CD14-positive monocyte (primary cell): ENCODE results near the gene RNASEL. TPM values are rescaled to one million over a fixed set of nuclear protein-coding genes. Genes with fewer than 3 reads are reported as not detected.

ENCODE experiments used
- DNase-seq, 3 donors: peaks; one replicate each; pipeline ENCODE4 v3.0.0-alpha.2; 2011 to 2022
- H2AFZ ChIP-seq: 2 replicates; pipeline ENCODE4 v1.6.0; 2012; ENCODE audit warnings: mild to moderate bottlenecking, low read depth, low read length, inconsistent platforms; ENCODE audit not compliant: insufficient read depth, poor library complexity, severe bottlenecking
- H3K27ac ChIP-seq, 2 donors: 1 replicate in 1 of 2; 2 replicates in 1 of 2; pipeline ENCODE4 v1.5.1; 2012 to 2013; ENCODE audit warnings: low read length in 2 of 2, control low read depth in 1 of 2, inconsistent platforms in 1 of 2, low read depth in 1 of 2, mild to moderate bottlenecking in 1 of 2
- H3K27me3 ChIP-seq, 2 donors: one replicate each; pipeline versions ENCODE4 v1.6.0 to v1.6.1; 2011 to 2013; ENCODE audit warnings: low read length in 2 of 2; ENCODE audit not compliant: control insufficient read depth in 2 of 2, insufficient read depth in 2 of 2
- H3K36me3 ChIP-seq, 2 donors: replicated peaks in 1 of 2; 1 replicate in 1 of 2; 2 replicates in 1 of 2; pipeline versions ENCODE4 v1.5.1 to v1.6.1; 2012 to 2013; ENCODE audit warnings: low read length in 2 of 2, control low read depth in 1 of 2, inconsistent platforms in 1 of 2, mild to moderate bottlenecking in 1 of 2; ENCODE audit not compliant: insufficient read depth in 2 of 2, control insufficient read depth in 1 of 2
- H3K4me1 ChIP-seq, 2 donors: 1 replicate in 1 of 2; 2 replicates in 1 of 2; pipeline versions ENCODE4 v1.5.1 to v1.6.1; 2012 to 2013; ENCODE audit warnings: low read length in 2 of 2, control low read depth in 1 of 2, inconsistent platforms in 1 of 2, mild to moderate bottlenecking in 1 of 2, moderate library complexity in 1 of 2; ENCODE audit not compliant: insufficient read depth in 2 of 2, control insufficient read depth in 1 of 2
- H3K4me2 ChIP-seq: replicated peaks from 2 replicates; pipeline ENCODE3; 2012; ENCODE audit warnings: low read length, moderate library complexity, mild to moderate bottlenecking; ENCODE audit not compliant: poor library complexity, severe bottlenecking; ENCODE audit errors: extremely low read depth
- H3K4me3 ChIP-seq, 3 experiments: fragments of 200-600 bp in 1 of 3; sonication (generic) in 1 of 3; replicated peaks in 1 of 3; 1 replicate in 2 of 3; 2 replicates in 1 of 3; pipeline ENCODE4 v1.5.1; 2011 to 2013; ENCODE audit warnings: low read length in 3 of 3, mild to moderate bottlenecking in 3 of 3, control low read depth in 2 of 3, low read depth in 2 of 3, inconsistent platforms in 1 of 3, moderate library complexity in 1 of 3
- H3K79me2 ChIP-seq: 2 replicates; pipeline ENCODE4 v1.6.0; 2012; ENCODE audit warnings: mild to moderate bottlenecking, control low read depth, inconsistent platforms, low read length, moderate library complexity; ENCODE audit not compliant: insufficient read depth
- H3K9ac ChIP-seq: 2 replicates; pipeline ENCODE4 v1.6.0; 2017; ENCODE audit warnings: low read length, mild to moderate bottlenecking; ENCODE audit not compliant: insufficient read depth, poor library complexity, severe bottlenecking
- H3K9me3 ChIP-seq, 2 donors: replicated peaks in 1 of 2; 1 replicate in 1 of 2; 2 replicates in 1 of 2; pipeline versions ENCODE4 v1.5.1 to v1.6.1; 2012 to 2013; ENCODE audit warnings: low read length in 2 of 2, control low read depth in 1 of 2; ENCODE audit not compliant: control insufficient read depth in 1 of 2, insufficient read depth in 1 of 2
- H4K20me1 ChIP-seq: 2 replicates; pipeline ENCODE4 v1.6.0; 2012; ENCODE audit warnings: mild to moderate bottlenecking, low read length, control low read depth, moderate library complexity; ENCODE audit not compliant: insufficient read depth
- H3K27ac Mint-ChIP-seq, 7 donors: one replicate each; pipeline ENCODE4 v1.8.0; 2020; ENCODE audit warnings: mild to moderate bottlenecking in 7 of 7, mixed read lengths in 7 of 7, moderate library complexity in 6 of 7, inconsistent platforms in 2 of 7
- H3K27me3 Mint-ChIP-seq, 3 donors: one replicate each; pipeline ENCODE4 v1.8.0; 2021 to 2022; ENCODE audit warnings: low read depth in 3 of 3, mild to moderate bottlenecking in 3 of 3, mixed read lengths in 3 of 3, moderate library complexity in 3 of 3, inconsistent platforms in 1 of 3
- H3K36me3 Mint-ChIP-seq, 2 donors: one replicate each; pipeline ENCODE4 v1.8.0; 2020; ENCODE audit warnings: mixed read lengths in 2 of 2, inconsistent platforms in 1 of 2, mild to moderate bottlenecking in 1 of 2
- H3K4me1 Mint-ChIP-seq: one replicate; pipeline ENCODE4 v1.8.0; 2020; ENCODE audit warnings: mild to moderate bottlenecking, mixed read lengths
- H3K4me3 Mint-ChIP-seq, 2 donors: one replicate each; pipeline ENCODE4 v1.8.0; 2020; ENCODE audit warnings: mild to moderate bottlenecking in 2 of 2, mixed read lengths in 2 of 2, moderate library complexity in 1 of 2
- H3K9me3 Mint-ChIP-seq, 7 donors: one replicate each; pipeline ENCODE4 v1.8.0; 2020 to 2022; ENCODE audit warnings: mixed read lengths in 7 of 7, mild to moderate bottlenecking in 6 of 7, moderate library complexity in 6 of 7, inconsistent platforms in 2 of 7
- WGBS: methylation state at CpG from one replicate; pipeline ENCODE4 v1.1.5; 2013; ENCODE audit warnings: missing lambda C conversion rate; ENCODE audit not compliant: insufficient coverage; 5-methylcytosine and 5-hydroxymethylcytosine counted together
- intact Hi-C, 2 donors: fragments of 100-400 bp; cut with micrococcal nuclease; formaldehyde crosslinking; loops; one replicate each; pipeline versions ENCODE4 v1.15.0 to v1.15.1; 2023
- polyA plus RNA-seq, 3 donors: library from polyadenylated mRNA; depleted of rRNA in 1 of 3; unstranded in 2 of 3; stranded (reverse) in 1 of 3; fragments of 300-500 nt in 2 of 3; fragments of >200 nt in 1 of 3; fragmentation: Illumina TruSeq in 2 of 3; gene quantifications; 1 replicate in 2 of 3; 2 replicates in 1 of 3; pipeline ENCODE4 v1.2.3, GENCODE V29; 2012 to 2021
- TF ChIP-seq, protein P1 (sequence below): fragments of 200-600 bp; IDR thresholded peaks from one replicate; pipeline ENCODE4 v1.8.0; 2022; ENCODE audit warnings: antibody characterized with exemption, mild to moderate bottlenecking

The RNASEL gene
- polyA plus RNA-seq, 3 donors, result 6.9 to 12.3 (median 7.9) TPM

DNA sequence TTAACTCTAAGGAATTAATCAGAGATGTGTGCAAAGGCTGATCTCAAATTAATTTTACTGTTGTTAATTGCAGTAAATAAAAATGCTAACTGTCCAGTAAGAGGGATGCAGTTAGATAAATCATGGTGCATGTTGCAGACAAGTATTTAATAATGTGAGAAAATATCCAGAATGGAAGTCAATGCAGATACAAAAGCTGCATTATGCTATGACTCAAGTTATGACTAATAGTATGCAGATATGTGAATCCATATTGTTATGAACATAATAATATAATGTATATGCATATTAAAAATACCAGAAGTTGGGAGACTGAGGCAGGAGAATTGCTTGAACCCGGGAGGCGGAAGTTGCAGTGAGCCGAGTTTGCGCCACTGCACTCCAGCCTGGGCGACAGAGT is 21.4 kb downstream of the RNASEL start:
- Histone ChIP-seq H3K9ac (no peak overlapping the region), H3K4me3 (no peak overlapping the region), H3K9me3 (no peaks in the 10 kb centered on the region), H2AFZ (no peak overlapping the region), H3K4me1 (no peaks in the 10 kb centered on the region), H4K20me1 (no peaks in the 10 kb centered on the region), H3K4me2 (no peak overlapping the region), H3K27me3 (no peaks in the 10 kb centered on the region), H3K79me2 (no peaks in the 10 kb centered on the region), H3K27ac (no peak overlapping the region), H3K36me3 (peaks cover 0 to 2% of the 10 kb centered on the region in 2 donors)
- H3K4me1 Mint-ChIP-seq, result no peaks in the 10 kb centered on the region
- no peak overlapping the region for H3K27ac Mint-ChIP-seq
- H3K36me3 Mint-ChIP-seq, result no peaks in the 10 kb centered on the region
- DNase-seq, result no peak
- H3K9me3 Mint-ChIP-seq, result peaks cover 0 to 3% (median 0%) of the 10 kb centered on the region in 7 donors
- intact Hi-C loops, result no loop called here
- no CpG with 5 or more reads among the region's 5 CpGs for WGBS
- H3K4me3 Mint-ChIP-seq, result no peak overlapping the region
- peaks cover 1 to 2% (median 2%) of the 10 kb centered on the region in 3 donors for H3K27me3 Mint-ChIP-seq
- TF ChIP-seq, protein P1, sequence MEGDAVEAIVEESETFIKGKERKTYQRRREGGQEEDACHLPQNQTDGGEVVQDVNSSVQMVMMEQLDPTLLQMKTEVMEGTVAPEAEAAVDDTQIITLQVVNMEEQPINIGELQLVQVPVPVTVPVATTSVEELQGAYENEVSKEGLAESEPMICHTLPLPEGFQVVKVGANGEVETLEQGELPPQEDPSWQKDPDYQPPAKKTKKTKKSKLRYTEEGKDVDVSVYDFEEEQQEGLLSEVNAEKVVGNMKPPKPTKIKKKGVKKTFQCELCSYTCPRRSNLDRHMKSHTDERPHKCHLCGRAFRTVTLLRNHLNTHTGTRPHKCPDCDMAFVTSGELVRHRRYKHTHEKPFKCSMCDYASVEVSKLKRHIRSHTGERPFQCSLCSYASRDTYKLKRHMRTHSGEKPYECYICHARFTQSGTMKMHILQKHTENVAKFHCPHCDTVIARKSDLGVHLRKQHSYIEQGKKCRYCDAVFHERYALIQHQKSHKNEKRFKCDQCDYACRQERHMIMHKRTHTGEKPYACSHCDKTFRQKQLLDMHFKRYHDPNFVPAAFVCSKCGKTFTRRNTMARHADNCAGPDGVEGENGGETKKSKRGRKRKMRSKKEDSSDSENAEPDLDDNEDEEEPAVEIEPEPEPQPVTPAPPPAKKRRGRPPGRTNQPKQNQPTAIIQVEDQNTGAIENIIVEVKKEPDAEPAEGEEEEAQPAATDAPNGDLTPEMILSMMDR, result no peak

DNA sequence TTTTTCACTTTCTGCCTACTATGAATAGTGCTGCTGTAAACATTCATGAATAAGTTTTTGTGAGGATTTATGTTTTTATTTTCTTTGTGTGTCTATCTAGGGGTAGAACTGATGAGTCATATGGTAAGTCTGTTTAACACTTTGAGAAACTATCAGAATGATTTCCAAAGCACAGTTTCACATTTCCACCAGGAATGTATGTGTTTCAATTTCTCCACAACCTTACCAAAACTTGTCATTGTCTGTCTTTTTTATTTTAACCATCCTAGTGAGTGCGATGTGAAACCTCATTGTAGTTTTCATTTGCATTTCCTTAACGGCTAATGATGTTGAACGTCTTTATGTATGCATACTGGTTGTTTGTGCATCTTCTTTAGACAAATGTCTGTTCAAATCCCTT is 23.5 kb downstream of the RNASEL start:
- WGBS, result no CpG with 5 or more reads among the region's 3 CpGs
- H3K4me2 ChIP-seq, result no peak overlapping the region
- Mint-ChIP-seq H3K27ac (no peak overlapping the region), H3K27me3 (peaks cover 1 to 2% (median 2%) of the 10 kb centered on the region in 3 donors), H3K4me3 (no peak overlapping the region), H3K36me3 (no peaks in the 10 kb centered on the region), H3K4me1 (no peaks in the 10 kb centered on the region), H3K9me3 (no peaks in the 10 kb centered on the region)
- H3K27ac ChIP-seq, result no peak overlapping the region
- TF ChIP-seq, protein P1, result no peak
- intact Hi-C loops, result no loop called here
- H3K9me3 ChIP-seq, result no peaks in the 10 kb centered on the region
- DNase-seq, result no peak
- no peaks in the 10 kb centered on the region for H3K79me2 ChIP-seq
- H3K36me3 ChIP-seq, result no peaks in the 10 kb centered on the region
- H2AFZ ChIP-seq, result no peak overlapping the region
- H3K4me1 ChIP-seq, result no peaks in the 10 kb centered on the region
- H3K4me3 ChIP-seq, result no peak overlapping the region
- H3K27me3 ChIP-seq, result no peaks in the 10 kb centered on the region
- no peaks in the 10 kb centered on the region for H4K20me1 ChIP-seq
- no peak overlapping the region for H3K9ac ChIP-seq
